GM12878 (cell line): Measurements from ENCODE around the gene PGAP6. TPM values are rescaled to one million over a fixed set of nuclear protein-coding genes. Genes with fewer than 3 reads are reported as not detected.

Source experiments
- ATAC-seq: fragments of 200-7000 bp; cut with Tn5 transposase; 3 replicates; pipeline ENCODE4 v1.9.1; 2020; ENCODE audit warnings: mild to moderate bottlenecking, moderate library complexity
- BruUV-seq: library from RNA; stranded (reverse); fragments of 400-500 nt; replicated peaks from 2 replicates; lab custom pipeline; 2021; lab: Mats Ljungman, UMichigan
- CTCF ChIA-PET: fragments of 300-600 bp; sonication (Branson Sonifier 250); formaldehyde crosslinking; extraction: SDS; loops from one replicate; lab custom pipeline; 2021; ENCODE audit warnings: inconsistent platforms; lab: Yijun Ruan, JAX
- POLR2A ChIA-PET: fragments of 350-600 bp; formaldehyde crosslinking; extraction: SDS; loops from one replicate; lab custom pipeline; 2021; ENCODE audit warnings: inconsistent platforms; lab: Charles Lee
- RAD21 ChIA-PET: fragments of 300-600 bp; sonication (Branson Sonifier 250); formaldehyde crosslinking; loops from one replicate; lab custom pipeline; 2023; ENCODE audit warnings: antibody characterized with exemption; ENCODE audit not compliant: unreplicated experiment; lab: Charles Lee
- SMC1A ChIA-PET: fragments of 300-600 bp; sonication (Branson Sonifier 250); formaldehyde crosslinking; loops from one replicate; lab custom pipeline; 2023; ENCODE audit not compliant: unreplicated experiment, uncharacterized antibody; lab: Charles Lee
- DNase-seq: peaks from one replicate; pipeline ENCODE4 v3.0.0-alpha.2; 2011; ENCODE audit warnings: low read depth, low spot score
- FAIRE-seq: peaks from 3 replicates; lab custom pipeline; 2011; peaks lifted over from hg19 to GRCh38; lab: Jason Lieb, UNC
- H2AFZ ChIP-seq: 2 replicates; pipeline ENCODE4 v1.6.0; 2011; ENCODE audit warnings: low read depth, low read length, control low read depth; ENCODE audit not compliant: control insufficient read depth
- H3K27ac ChIP-seq: 2 replicates; pipeline ENCODE4 v1.5.1; 2011; ENCODE audit warnings: control low read depth; ENCODE audit not compliant: control insufficient read depth, insufficient read depth
- H3K27me3 ChIP-seq, 2 experiments: replicated peaks in 1 of 2; 2 replicates each; pipeline versions ENCODE4 v1.6.0 to v1.6.1; 2011; ENCODE audit warnings: low read length in 1 of 2; ENCODE audit not compliant: control insufficient read depth in 2 of 2, insufficient read depth in 2 of 2
- H3K36me3 ChIP-seq, 2 experiments: 2 replicates each; pipeline ENCODE4 v1.5.1; 2011; ENCODE audit warnings: low read length in 1 of 2; ENCODE audit not compliant: control insufficient read depth in 2 of 2, insufficient read depth in 2 of 2
- H3K4me1 ChIP-seq: 2 replicates; pipeline ENCODE4 v1.6.1; 2011; ENCODE audit warnings: mild to moderate bottlenecking, low read length, moderate library complexity, mixed read lengths; ENCODE audit not compliant: control insufficient read depth, insufficient read depth
- H3K4me2 ChIP-seq: 2 replicates; pipeline ENCODE4 v1.6.0; 2011; ENCODE audit warnings: control low read depth; ENCODE audit not compliant: control insufficient read depth, insufficient read depth
- H3K4me3 ChIP-seq: fragments of 200-600 bp; sonication (generic); 2 replicates; pipeline ENCODE4 v1.5.1; 2016
- H3K79me2 ChIP-seq: 2 replicates; pipeline ENCODE4 v1.6.0; 2011; ENCODE audit warnings: low read length; ENCODE audit not compliant: control insufficient read depth, insufficient read depth
- H3K9ac ChIP-seq: 2 replicates; pipeline ENCODE4 v1.8.0; 2011; ENCODE audit warnings: low read length, control low read depth, mixed read lengths; ENCODE audit not compliant: control insufficient read depth, insufficient read depth
- H3K9me3 ChIP-seq: replicated peaks from 3 replicates; pipeline ENCODE4 v1.5.1; 2011; ENCODE audit warnings: mild to moderate bottlenecking, low read length; ENCODE audit not compliant: control insufficient read depth, insufficient read depth
- H4K20me1 ChIP-seq: 2 replicates; pipeline ENCODE4 v1.6.0; 2011; ENCODE audit not compliant: control insufficient read depth, insufficient read depth
- ATF7 ChIP-seq: fragments of 450-650 bp; IDR thresholded peaks from 2 replicates; pipeline ENCODE4 v1.6.1; 2016; ENCODE audit warnings: low read depth, mild to moderate bottlenecking
- FOS ChIP-seq: IDR thresholded peaks from 3 replicates; pipeline ENCODE4 v1.6.1; 2011; ENCODE audit warnings: borderline replicate concordance; ENCODE audit not compliant: insufficient read length; ENCODE audit errors: extremely low read depth
- IRF4 ChIP-seq: IDR thresholded peaks from 2 replicates; pipeline ENCODE4 v1.6.1; 2011; ENCODE audit warnings: low read depth, low read length
- JUNB ChIP-seq: IDR thresholded peaks from 2 replicates; pipeline ENCODE4 v1.6.1; 2016; ENCODE audit warnings: antibody characterized with exemption, mild to moderate bottlenecking
- KDM1A ChIP-seq: fragments of 200-600 bp; sonication (generic); IDR thresholded peaks from 2 replicates; pipeline ENCODE4 v1.6.1; 2016; ENCODE audit warnings: borderline replicate concordance
- MTA3 ChIP-seq: IDR thresholded peaks from 2 replicates; pipeline ENCODE4 v1.6.1; 2012; ENCODE audit warnings: low read length, inconsistent platforms, borderline replicate concordance
- MXI1 ChIP-seq: fragments of 150-350 bp; IDR thresholded peaks from 2 replicates; pipeline ENCODE4 v1.6.1; 2011; ENCODE audit warnings: low read depth, mild to moderate bottlenecking, inconsistent platforms, low read length, improper control_type of control experiment
- NFXL1 ChIP-seq: fragments of 450-650 bp; IDR thresholded peaks from 2 replicates; pipeline ENCODE4 v1.6.1; 2017; ENCODE audit warnings: antibody characterized with exemption, mild to moderate bottlenecking, borderline replicate concordance
- PAX8 ChIP-seq: fragments of 450-650 bp; IDR thresholded peaks from 2 replicates; pipeline ENCODE4 v1.6.1; 2017; ENCODE audit warnings: mild to moderate bottlenecking, moderate library complexity
- RB1 ChIP-seq: fragments of 450-650 bp; formaldehyde crosslinking; IDR thresholded peaks from 2 replicates; pipeline ENCODE4 v1.6.1; 2017; ENCODE audit warnings: mild to moderate bottlenecking, borderline replicate concordance
- SIN3A ChIP-seq: IDR thresholded peaks from 2 replicates; pipeline ENCODE4 v1.6.1; 2012; ENCODE audit warnings: low read depth, low read length, improper control_type of control experiment
- SMAD1 ChIP-seq: fragments of 450-650 bp; IDR thresholded peaks from 2 replicates; pipeline ENCODE4 v1.6.1; 2018; ENCODE audit warnings: mild to moderate bottlenecking, low read depth; ENCODE audit not compliant: partially characterized antibody
- SREBF1 ChIP-seq: IDR thresholded peaks from 2 replicates; pipeline ENCODE4 v1.6.1; 2012; ENCODE audit warnings: mild to moderate bottlenecking, low read length
- SUPT20H ChIP-seq: IDR thresholded peaks from 2 replicates; pipeline ENCODE4 v1.6.1; 2011; ENCODE audit warnings: low read depth, mild to moderate bottlenecking, low read length, moderate library complexity, borderline replicate concordance; ENCODE audit not compliant: control insufficient read depth
- TAF1 ChIP-seq: IDR thresholded peaks from 2 replicates; pipeline ENCODE4 v1.6.1; 2011; ENCODE audit warnings: mild to moderate bottlenecking, low read depth, low read length, borderline replicate concordance
- WGBS: methylation state at CpG from one replicate; pipeline ENCODE4 v1.1.6; 2016; ENCODE audit warnings: low lambda C conversion rate; ENCODE audit not compliant: insufficient replicate concordance, insufficient coverage; ENCODE audit errors: missing lambda C conversion rate; 5-methylcytosine and 5-hydroxymethylcytosine counted together
- in situ Hi-C: fragments of 300-500 bp; cut with MboI; formaldehyde crosslinking; loops from 9 replicates; pipeline ENCODE4 v1.14.3; 2018; ENCODE audit warnings: mixed read lengths
- intact Hi-C: fragments of 100-400 bp; cut with micrococcal nuclease; formaldehyde crosslinking; loops from one replicate; pipeline ENCODE4 v1.14.2; 2022; ENCODE audit not compliant: unreplicated experiment
- polyA plus RNA-seq, 11 experiments: library from polyadenylated mRNA; depleted of rRNA in 4 of 11; unstranded in 6 of 11; stranded (reverse) in 5 of 11; fragments of >200 nt; fragmentation: Nextera tagmentation in 4 of 11; fragmentation: Illumina TruSeq in 1 of 11; extraction: Ambion mirVana in 4 of 11; extraction: Trizol in 1 of 11; gene quantifications; 1 replicate in 1 of 11; 2 replicates in 10 of 11; pipeline versions ENCODE4 v1.2.1 to v1.2.3, GENCODE V29; 2011 to 2016; ENCODE audit warnings: inconsistent platforms in 2 of 11, missing spikeins in 2 of 11, low read depth in 1 of 11
- total RNA-seq, 4 experiments: library from RNA; depleted of rRNA in 3 of 4; stranded (reverse); fragments of >200 nt in 3 of 4; fragmentation: Illumina TruSeq in 1 of 4; extraction: Trizol in 1 of 4; gene quantifications; 2 replicates each; pipeline versions ENCODE4 v1.2.1 to v1.2.3, GENCODE V29; 2013 to 2021
- TF ChIP-seq, protein P1 (sequence below): IDR thresholded peaks from 2 replicates; pipeline ENCODE4 v1.6.1; 2011; ENCODE audit warnings: low read depth, low read length, improper control_type of control experiment, borderline replicate concordance
- TF ChIP-seq, protein P2 (sequence below): fragments of 450-650 bp; IDR thresholded peaks from 2 replicates; pipeline ENCODE4 v1.6.1; 2014; ENCODE audit warnings: mild to moderate bottlenecking
- TF ChIP-seq, protein P3 (sequence below): fragments of 450-650 bp; formaldehyde crosslinking; IDR thresholded peaks from 2 replicates; pipeline ENCODE4 v1.5.0; 2022; ENCODE audit warnings: mild to moderate bottlenecking, missing genetic modification characterization

The PGAP6 gene
- total and polyA plus RNA-seq, 10 of the 15 experiments (the other 5 are each of a cell fraction or from before 2014, with no cell fraction given), result 0.76 to 48.8 (median 18.4) TPM

DNA sequence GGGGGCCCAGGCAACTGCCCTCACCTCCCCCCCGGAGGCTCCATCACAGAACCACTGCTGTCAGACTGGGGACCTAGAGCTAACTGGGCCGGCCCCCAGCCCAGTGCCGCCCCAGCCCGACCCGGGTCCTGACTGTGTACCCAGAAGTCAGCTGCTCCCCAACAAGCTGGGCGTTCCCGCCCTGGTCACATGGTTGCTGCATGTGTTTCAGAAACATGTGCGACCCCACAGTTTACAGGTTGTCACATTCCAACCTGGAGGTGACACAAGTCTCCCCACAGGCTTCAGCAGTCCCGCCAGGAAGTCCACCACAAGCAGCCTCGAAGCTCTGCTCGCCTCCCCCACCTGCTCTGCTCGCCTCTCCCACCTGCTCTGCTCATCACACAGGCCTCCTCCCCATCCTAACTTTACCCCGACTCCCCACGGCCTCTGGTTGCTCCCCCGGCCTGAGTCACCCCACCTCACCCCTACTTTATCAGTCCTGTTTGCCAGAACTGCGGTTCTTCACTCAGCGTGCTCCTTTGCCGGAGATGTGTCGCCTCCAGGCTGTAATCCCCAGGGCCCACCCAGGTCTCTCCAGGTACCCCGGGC is 12.4 kb downstream of the PGAP6 start (continued):
- TF ChIP-seq, protein P1, sequence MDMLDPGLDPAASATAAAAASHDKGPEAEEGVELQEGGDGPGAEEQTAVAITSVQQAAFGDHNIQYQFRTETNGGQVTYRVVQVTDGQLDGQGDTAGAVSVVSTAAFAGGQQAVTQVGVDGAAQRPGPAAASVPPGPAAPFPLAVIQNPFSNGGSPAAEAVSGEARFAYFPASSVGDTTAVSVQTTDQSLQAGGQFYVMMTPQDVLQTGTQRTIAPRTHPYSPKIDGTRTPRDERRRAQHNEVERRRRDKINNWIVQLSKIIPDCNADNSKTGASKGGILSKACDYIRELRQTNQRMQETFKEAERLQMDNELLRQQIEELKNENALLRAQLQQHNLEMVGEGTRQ, result no peak
- TF ChIP-seq MTA3 (no peak), JUNB (no peak), TAF1 (no peak), SUPT20H (no peak)
- TF ChIP-seq, protein P2, sequence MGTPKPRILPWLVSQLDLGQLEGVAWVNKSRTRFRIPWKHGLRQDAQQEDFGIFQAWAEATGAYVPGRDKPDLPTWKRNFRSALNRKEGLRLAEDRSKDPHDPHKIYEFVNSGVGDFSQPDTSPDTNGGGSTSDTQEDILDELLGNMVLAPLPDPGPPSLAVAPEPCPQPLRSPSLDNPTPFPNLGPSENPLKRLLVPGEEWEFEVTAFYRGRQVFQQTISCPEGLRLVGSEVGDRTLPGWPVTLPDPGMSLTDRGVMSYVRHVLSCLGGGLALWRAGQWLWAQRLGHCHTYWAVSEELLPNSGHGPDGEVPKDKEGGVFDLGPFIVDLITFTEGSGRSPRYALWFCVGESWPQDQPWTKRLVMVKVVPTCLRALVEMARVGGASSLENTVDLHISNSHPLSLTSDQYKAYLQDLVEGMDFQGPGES, result no peak

DNA sequence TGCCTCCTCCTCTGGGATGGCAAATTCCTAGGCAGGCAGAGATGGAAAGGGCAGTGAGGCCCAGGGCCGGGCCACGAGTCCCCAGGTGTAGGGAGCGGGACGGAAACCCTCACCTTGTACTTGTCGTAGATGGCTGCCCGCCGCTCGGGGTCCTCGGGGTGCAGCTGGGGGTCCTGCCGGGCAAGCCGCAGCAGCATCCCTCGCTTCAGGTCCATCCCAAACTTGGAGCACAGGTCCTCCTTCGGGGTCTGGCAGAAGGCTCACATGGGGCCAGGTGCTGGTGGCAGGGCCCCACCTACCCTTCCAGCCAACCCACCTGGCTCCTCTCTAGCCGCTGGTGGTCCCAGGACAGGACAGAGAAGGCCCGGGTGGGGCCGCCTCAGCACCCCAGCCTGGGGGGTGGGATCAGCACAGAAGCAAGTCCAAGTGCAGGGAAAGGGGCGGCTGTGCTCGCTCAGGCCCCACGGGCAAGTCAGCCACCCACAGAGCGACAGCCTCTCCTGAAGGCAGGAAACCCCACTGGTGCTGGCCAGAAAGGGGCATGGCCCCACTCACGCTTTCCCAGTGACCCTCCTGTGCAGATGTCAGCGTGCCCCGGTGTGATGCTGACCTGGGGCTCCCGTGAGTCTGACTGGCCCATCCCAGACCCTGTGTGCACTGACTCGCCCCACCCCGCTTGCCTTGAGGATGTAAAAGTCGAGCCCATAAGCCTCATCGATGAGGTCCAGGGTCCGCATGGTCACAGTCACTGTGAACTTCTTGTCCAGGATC is 13.2 kb downstream of the PGAP6 start:
- H3K79me2 ChIP-seq, result peaks cover 4% of the 10 kb centered on the region
- no peaks in the 10 kb centered on the region for H3K27me3 ChIP-seq
- peaks cover 4% of the 10 kb centered on the region; the same call in 1 of the 2 replicates for H3K4me1 ChIP-seq
- no peak for FAIRE-seq
- no TSS peak for BruUV-seq
- no peaks in the 10 kb centered on the region for H3K9me3 ChIP-seq
- POLR2A ChIA-PET, result no interaction called here
- H3K4me2 ChIP-seq, result no peak overlapping the region; the same call in 1 of the 2 replicates
- H3K27ac ChIP-seq, result no peak overlapping the region
- no peak for ATAC-seq
- H3K4me3 ChIP-seq, result no peak overlapping the region
- in situ Hi-C loops (loop anchor here (5.0 kb wide), 1 partner anchor 261 kb away; no protein-coding TSS in a partner anchor), intact Hi-C loops (no loop called here)
- 98% methylated on average over 29 of the region's 29 CpGs for WGBS
- H3K36me3 ChIP-seq, result peaks cover 5 to 17% of the 10 kb centered on the region in 2 experiments; a peak in 3 of 4 replicates
- RAD21 ChIA-PET, result no interaction called here
- no peak overlapping the region for H3K9ac ChIP-seq
- H4K20me1 ChIP-seq, result no peaks in the 10 kb centered on the region
- H2AFZ ChIP-seq, result no peak overlapping the region
- SMC1A ChIA-PET, result interaction anchor here (0.6 kb wide), 1 partner anchor 14 kb away, joined by 3 read pairs; no protein-coding TSS in a partner anchor
- CTCF ChIA-PET, result no interaction called here
- no peak for DNase-seq
- TF ChIP-seq KDM1A (no peak), SMAD1 (no peak), MXI1 (no peak), RB1 (no peak), IRF4 (no peak), SIN3A (no peak), ATF7 (no peak), PAX8 (no peak), NFXL1 (no peak), FOS (no peak), SREBF1 (no peak)
- TF ChIP-seq, protein P3, sequence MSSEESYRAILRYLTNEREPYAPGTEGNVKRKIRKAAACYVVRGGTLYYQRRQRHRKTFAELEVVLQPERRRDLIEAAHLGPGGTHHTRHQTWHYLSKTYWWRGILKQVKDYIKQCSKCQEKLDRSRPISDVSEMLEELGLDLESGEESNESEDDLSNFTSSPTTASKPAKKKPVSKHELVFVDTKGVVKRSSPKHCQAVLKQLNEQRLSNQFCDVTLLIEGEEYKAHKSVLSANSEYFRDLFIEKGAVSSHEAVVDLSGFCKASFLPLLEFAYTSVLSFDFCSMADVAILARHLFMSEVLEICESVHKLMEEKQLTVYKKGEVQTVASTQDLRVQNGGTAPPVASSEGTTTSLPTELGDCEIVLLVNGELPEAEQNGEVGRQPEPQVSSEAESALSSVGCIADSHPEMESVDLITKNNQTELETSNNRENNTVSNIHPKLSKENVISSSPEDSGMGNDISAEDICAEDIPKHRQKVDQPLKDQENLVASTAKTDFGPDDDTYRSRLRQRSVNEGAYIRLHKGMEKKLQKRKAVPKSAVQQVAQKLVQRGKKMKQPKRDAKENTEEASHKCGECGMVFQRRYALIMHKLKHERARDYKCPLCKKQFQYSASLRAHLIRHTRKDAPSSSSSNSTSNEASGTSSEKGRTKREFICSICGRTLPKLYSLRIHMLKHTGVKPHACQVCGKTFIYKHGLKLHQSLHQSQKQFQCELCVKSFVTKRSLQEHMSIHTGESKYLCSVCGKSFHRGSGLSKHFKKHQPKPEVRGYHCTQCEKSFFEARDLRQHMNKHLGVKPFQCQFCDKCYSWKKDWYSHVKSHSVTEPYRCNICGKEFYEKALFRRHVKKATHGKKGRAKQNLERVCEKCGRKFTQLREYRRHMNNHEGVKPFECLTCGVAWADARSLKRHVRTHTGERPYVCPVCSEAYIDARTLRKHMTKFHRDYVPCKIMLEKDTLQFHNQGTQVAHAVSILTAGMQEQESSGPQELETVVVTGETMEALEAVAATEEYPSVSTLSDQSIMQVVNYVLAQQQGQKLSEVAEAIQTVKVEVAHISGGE (CRISPR knock-in tag), result no peak
